Measurements from ENCODE around the gene TULP4. TPM values are rescaled to one million over a fixed set of nuclear protein-coding genes. Genes with fewer than 3 reads are reported as not detected.
A peak's percentile ranks its signal among the peaks of the same experiment; 100 is the strongest.

The TULP4 gene
- total RNA-seq, 1 donor from 2014 or later = 406 TPM

DNA sequence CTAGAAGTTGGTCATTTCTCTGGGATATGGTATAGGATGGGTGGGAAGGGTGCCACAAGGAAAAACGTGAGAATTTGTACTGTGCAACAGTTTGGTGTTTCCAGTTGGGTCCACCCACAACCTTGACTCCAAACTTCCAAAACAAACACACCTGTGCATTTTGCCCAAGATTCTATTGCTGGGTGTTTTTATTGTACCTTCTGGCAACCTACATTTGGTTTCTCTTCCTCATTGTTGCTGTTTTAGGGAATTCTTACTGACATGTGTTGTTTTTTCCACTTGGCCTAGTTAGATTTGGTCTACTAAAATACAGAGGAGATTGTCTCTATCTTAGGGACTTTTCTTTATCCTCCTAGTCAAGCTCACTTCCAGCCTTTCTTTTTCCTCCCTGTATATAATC is 16.7 kb downstream of the TULP4 start:
- Mint-ChIP-seq H3K36me3 (ENCODE audit: unreplicated experiment) (peaks cover 17% of the 10 kb centered on the region), H3K27me3 (ENCODE audit: unreplicated experiment) (peaks cover 5% of the 10 kb centered on the region), H3K27ac (ENCODE audit: unreplicated experiment) (no peak overlapping the region), H3K4me3 (ENCODE audit: unreplicated experiment) (no peak overlapping the region), H3K9me3 (ENCODE audit: unreplicated experiment) (peaks cover 7% of the 10 kb centered on the region), H3K4me1 (ENCODE audit: low read depth, unreplicated experiment) (peaks cover 30% of the 10 kb centered on the region)
- DNase-seq = no peak
- TF ChIP-seq, protein P1, sequence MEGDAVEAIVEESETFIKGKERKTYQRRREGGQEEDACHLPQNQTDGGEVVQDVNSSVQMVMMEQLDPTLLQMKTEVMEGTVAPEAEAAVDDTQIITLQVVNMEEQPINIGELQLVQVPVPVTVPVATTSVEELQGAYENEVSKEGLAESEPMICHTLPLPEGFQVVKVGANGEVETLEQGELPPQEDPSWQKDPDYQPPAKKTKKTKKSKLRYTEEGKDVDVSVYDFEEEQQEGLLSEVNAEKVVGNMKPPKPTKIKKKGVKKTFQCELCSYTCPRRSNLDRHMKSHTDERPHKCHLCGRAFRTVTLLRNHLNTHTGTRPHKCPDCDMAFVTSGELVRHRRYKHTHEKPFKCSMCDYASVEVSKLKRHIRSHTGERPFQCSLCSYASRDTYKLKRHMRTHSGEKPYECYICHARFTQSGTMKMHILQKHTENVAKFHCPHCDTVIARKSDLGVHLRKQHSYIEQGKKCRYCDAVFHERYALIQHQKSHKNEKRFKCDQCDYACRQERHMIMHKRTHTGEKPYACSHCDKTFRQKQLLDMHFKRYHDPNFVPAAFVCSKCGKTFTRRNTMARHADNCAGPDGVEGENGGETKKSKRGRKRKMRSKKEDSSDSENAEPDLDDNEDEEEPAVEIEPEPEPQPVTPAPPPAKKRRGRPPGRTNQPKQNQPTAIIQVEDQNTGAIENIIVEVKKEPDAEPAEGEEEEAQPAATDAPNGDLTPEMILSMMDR (IDR thresholded peaks at IDR 0.05; ENCODE audit: partially characterized antibody, unreplicated experiment) = no peak

DNA sequence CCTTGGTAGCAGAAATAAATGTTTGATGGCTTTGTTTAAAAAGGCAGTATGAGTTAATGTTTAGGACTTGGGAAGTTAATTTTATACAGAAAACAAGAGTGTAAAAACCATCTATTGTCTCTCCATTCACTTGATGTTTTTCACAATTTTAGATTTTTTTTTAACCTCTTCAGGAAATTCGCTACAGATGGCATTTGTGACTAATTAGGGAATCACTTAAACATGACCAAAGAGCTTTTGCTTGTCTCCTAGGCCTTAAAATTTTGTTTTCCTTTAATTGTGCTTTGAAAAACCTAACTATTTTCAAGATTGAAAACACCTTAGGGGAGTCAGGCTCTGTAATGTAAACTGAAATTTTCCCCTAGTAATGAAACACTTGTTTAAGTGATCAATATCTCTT is 17.3 kb downstream of the TULP4 start:
- H3K27ac Mint-ChIP-seq (ENCODE audit: unreplicated experiment) = no peak overlapping the region
- TF ChIP-seq, protein P1 (IDR thresholded peaks at IDR 0.05; ENCODE audit: partially characterized antibody, unreplicated experiment) = no peak
- H3K4me3 Mint-ChIP-seq (ENCODE audit: unreplicated experiment) = no peak overlapping the region
- H3K27me3 Mint-ChIP-seq (ENCODE audit: unreplicated experiment) = peaks cover 5% of the 10 kb centered on the region
- peaks cover 17% of the 10 kb centered on the region for H3K36me3 Mint-ChIP-seq (ENCODE audit: unreplicated experiment)
- no peak for DNase-seq
- H3K9me3 Mint-ChIP-seq (ENCODE audit: unreplicated experiment) = peaks cover 7% of the 10 kb centered on the region
- H3K4me1 Mint-ChIP-seq (ENCODE audit: low read depth, unreplicated experiment) = peaks cover 26% of the 10 kb centered on the region

DNA sequence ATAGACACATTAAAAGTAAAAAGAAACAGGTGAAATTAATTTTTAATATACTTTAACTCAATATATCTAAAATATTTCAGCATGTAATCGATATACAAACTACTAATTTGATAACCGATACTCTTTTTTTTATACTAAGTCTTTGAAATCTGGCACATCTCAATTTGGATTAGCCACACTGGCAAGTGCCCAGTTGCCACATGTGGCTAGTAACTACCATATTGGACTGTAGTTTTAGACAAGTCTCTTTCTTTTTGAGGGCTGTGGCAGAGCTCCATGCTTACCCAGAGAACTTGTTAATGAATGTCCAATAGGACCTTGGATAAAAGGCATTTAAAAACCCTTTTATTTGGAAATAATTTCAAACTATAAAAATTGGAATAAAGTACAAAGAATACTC is 17.8 kb downstream of the TULP4 start:
- Mint-ChIP-seq H3K27ac (ENCODE audit: unreplicated experiment) (no peak overlapping the region), H3K4me1 (ENCODE audit: low read depth, unreplicated experiment) (peaks cover 23% of the 10 kb centered on the region), H3K27me3 (ENCODE audit: unreplicated experiment) (peaks cover 5% of the 10 kb centered on the region), H3K36me3 (ENCODE audit: unreplicated experiment) (peaks cover 17% of the 10 kb centered on the region), H3K4me3 (ENCODE audit: unreplicated experiment) (no peak overlapping the region), H3K9me3 (ENCODE audit: unreplicated experiment) (peaks cover 7% of the 10 kb centered on the region)
- no peak for DNase-seq
- TF ChIP-seq, protein P1 (IDR thresholded peaks at IDR 0.05; ENCODE audit: partially characterized antibody, unreplicated experiment) = no peak

DNA sequence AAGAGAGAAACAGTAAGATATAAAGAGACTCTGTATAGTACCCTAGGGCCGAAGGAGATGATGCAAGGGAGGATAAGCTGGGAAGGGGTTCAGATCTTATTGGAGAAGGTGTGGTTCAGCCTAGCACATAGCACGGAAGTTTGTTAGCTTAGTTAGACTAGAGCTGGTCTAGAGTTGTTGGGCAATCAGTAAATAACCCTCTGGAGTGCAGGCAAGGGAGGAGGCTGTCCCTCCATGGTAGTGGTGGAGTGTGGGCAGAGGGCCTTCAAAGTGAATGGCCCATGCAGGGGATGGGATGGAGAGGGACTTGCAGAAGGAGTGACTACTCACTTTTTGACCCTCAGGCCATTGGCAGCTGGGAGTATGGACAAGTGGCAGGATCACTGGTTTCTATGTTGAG is 20.0 kb downstream of the TULP4 start:
- peaks cover 17% of the 10 kb centered on the region for H3K36me3 Mint-ChIP-seq (ENCODE audit: unreplicated experiment)

DNA sequence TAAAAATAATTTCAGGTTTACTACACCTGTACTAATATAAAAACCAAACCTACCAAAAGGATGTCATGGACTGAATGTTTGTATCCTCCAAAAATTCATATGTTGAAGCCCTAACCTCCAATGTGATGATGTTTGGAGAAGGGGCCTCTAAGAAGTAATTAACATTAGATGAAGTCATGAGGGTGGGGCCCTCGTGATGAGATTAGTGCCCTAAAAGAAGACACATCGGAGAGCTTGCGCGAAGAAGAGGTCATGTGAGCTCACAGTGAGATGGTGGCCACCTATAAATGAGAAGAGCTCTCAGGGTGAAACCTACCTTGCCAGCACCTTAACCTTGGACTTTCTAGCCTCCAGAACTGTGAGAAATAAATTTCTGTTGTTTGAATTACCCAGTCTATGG is 20.8 kb downstream of the TULP4 start:
- TF ChIP-seq, protein P1 (IDR thresholded peaks at IDR 0.05; ENCODE audit: partially characterized antibody, unreplicated experiment) = no peak
- Mint-ChIP-seq H3K4me3 (ENCODE audit: unreplicated experiment) (no peak overlapping the region), H3K27me3 (ENCODE audit: unreplicated experiment) (peaks cover 5% of the 10 kb centered on the region), H3K36me3 (ENCODE audit: unreplicated experiment) (peaks cover 17% of the 10 kb centered on the region), H3K9me3 (ENCODE audit: unreplicated experiment) (peaks cover 8% of the 10 kb centered on the region), H3K4me1 (ENCODE audit: low read depth, unreplicated experiment) (peaks cover 15% of the 10 kb centered on the region), H3K27ac (ENCODE audit: unreplicated experiment) (no peak overlapping the region)
- no peak for DNase-seq

More for the DNA sequence above, 20.0 kb downstream of the TULP4 start:
- no peak for DNase-seq
- TF ChIP-seq, protein P1 (IDR thresholded peaks at IDR 0.05; ENCODE audit: partially characterized antibody, unreplicated experiment) = no peak
- peaks cover 7% of the 10 kb centered on the region for H3K9me3 Mint-ChIP-seq (ENCODE audit: unreplicated experiment)
- peaks cover 5% of the 10 kb centered on the region for H3K27me3 Mint-ChIP-seq (ENCODE audit: unreplicated experiment)
- H3K4me3 Mint-ChIP-seq (ENCODE audit: unreplicated experiment) = no peak overlapping the region
- peak overlapping the region; percentile 44 for H3K27ac Mint-ChIP-seq (ENCODE audit: unreplicated experiment)
- peaks cover 23% of the 10 kb centered on the region for H3K4me1 Mint-ChIP-seq (ENCODE audit: low read depth, unreplicated experiment)
